Measurements from ENCODE around the gene GSTT4. TPM values are rescaled to one million over a fixed set of nuclear protein-coding genes. Genes with fewer than 3 reads are reported as not detected.
"Not testable (repeated sequence)": the region's sequence is repeated elsewhere in the genome, so short reads cannot be mapped to it uniquely, and the experiment has no call there.

Gene GSTT4
- total RNA-seq, 1 donor from 2014 or later: not detected

DNA sequence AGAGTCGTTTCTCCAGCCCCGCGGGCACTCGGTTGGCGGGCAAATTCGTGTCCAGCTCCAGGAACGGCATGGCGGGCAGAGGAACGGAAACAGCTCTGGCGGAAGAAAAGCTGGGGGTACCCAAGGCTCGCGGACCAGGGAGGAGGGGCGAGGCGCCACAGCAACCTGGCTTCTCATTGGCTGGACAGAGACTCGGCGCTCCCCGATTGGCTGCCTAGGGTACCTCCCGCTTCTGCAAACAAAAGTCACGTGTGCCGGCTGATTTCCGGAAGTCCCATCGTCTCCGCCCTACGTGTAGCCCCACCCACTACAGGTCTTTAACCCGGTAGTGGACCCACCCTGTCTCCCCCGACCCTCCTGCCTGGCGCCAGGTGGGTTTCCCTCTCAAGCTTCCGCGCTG, 30.9 kb downstream of the GSTT4 start, which contains the start of gene DDT:
DDT (minus strand) TSS at position 97 of the 400 bp plus-strand sequence; CDS start at position 70, 27 bp downstream.
- intact Hi-C loops (cut with micrococcal nuclease); H3K27ac Mint-ChIP-seq; H3K4me3 Mint-ChIP-seq; H3K27me3 Mint-ChIP-seq (ENCODE audit: insufficient read depth); DNase-seq (ENCODE audit: low spot score); H3K9me3 Mint-ChIP-seq: not testable (repeated sequence)
- Mint-ChIP-seq H3K36me3 (ENCODE audit: low read depth) (peaks cover 14% of the 10 kb centered on the region), H3K4me1 (ENCODE audit: low read depth) (peaks cover 20% of the 10 kb centered on the region)

DNA sequence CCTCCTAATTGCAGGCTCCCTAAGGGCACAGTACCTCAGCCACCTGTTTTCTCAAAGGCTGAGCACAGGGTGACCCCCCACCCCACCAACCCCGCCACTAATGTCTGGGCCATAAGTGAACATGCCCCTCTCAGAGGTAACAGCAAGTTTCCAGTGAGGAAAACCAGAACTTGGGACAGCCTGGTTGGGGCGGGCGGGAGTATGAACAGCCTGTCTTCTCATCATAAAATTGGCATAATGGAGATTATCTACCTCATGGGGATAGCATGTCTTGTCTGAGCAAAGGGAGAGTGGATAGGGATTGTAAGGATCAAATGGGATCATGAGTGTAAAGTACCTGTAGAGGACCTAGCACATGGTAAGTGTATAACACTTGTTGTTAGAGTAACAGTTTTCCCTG, 33.3 kb downstream of the GSTT4 start:
- H3K27me3 Mint-ChIP-seq (ENCODE audit: insufficient read depth); H3K9me3 Mint-ChIP-seq; DNase-seq (ENCODE audit: low spot score); intact Hi-C loops (cut with micrococcal nuclease); H3K27ac Mint-ChIP-seq: not testable (repeated sequence)
- Mint-ChIP-seq H3K4me1 (ENCODE audit: low read depth) (peaks cover 25% of the 10 kb centered on the region), H3K4me3 (peak overlapping the region; percentile 51), H3K36me3 (ENCODE audit: low read depth) (peaks cover 16% of the 10 kb centered on the region)

GRCh38 chr22:23970816-23971486, 34.3 kb downstream of the GSTT4 start:
- Mint-ChIP-seq H3K27me3 (ENCODE audit: insufficient read depth) (no peaks in the 10 kb centered on the region), H3K27ac (no peak overlapping the region), H3K36me3 (ENCODE audit: low read depth) (peaks cover 16% of the 10 kb centered on the region), H3K4me3 (peak overlapping the region; percentile 2), H3K4me1 (ENCODE audit: low read depth) (peaks cover 25% of the 10 kb centered on the region), H3K9me3 (no peaks in the 10 kb centered on the region)
- no peak for DNase-seq (ENCODE audit: low spot score)
- intact Hi-C loops (cut with micrococcal nuclease): no loop called here

DNA sequence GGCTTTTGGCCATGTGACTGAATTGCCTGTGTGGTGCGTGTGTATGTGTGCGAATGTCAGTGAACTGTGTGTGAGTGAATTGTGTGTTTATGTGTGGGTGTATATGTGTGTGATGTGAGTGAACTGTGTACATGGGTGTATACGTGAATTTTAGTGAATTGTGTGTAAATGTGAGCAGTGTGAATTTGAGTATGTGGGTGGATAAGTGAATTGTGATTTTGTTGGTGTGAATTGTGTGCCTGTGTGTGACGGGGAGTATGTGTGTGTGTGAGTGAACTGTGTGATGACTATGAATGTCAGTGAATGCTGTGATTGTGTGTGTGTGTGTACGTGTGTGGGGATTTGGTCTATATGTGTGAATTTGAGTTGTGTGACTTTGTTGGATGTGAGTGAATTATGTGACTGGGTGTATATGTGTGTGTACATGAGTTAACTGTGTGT, 35.0 kb downstream of the GSTT4 start:
- peak overlapping the region; percentile 21 for H3K27ac Mint-ChIP-seq

GRCh38 chr22:23969071-23969470, 36.2 kb downstream of the GSTT4 start:
- Mint-ChIP-seq H3K36me3 (ENCODE audit: low read depth) (peaks cover 16% of the 10 kb centered on the region), H3K9me3 (no peaks in the 10 kb centered on the region), H3K27ac (peak overlapping the region; percentile 66), H3K27me3 (ENCODE audit: insufficient read depth) (no peaks in the 10 kb centered on the region), H3K4me1 (ENCODE audit: low read depth) (peaks cover 25% of the 10 kb centered on the region), H3K4me3 (peak overlapping the region; percentile 74)
- DNase-seq (ENCODE audit: low spot score): no peak
- intact Hi-C loops (cut with micrococcal nuclease): no loop called here

More for the DNA sequence above, 35.0 kb downstream of the GSTT4 start:
- Mint-ChIP-seq H3K9me3 (no peaks in the 10 kb centered on the region), H3K36me3 (ENCODE audit: low read depth) (peaks cover 16% of the 10 kb centered on the region), H3K4me3 (peak overlapping the region; percentile 2), H3K4me1 (ENCODE audit: low read depth) (peaks cover 25% of the 10 kb centered on the region), H3K27me3 (ENCODE audit: insufficient read depth) (no peaks in the 10 kb centered on the region)
- DNase-seq (ENCODE audit: low spot score): no peak
- intact Hi-C loops (cut with micrococcal nuclease): no loop called here

GRCh38 chr22:23966568-23966967, 38.7 kb downstream of the GSTT4 start, which contains the start of gene DDTL:
Gene DDTL (plus strand): TSS chr22:23966888. CDS start chr22:23966915, 27 bp downstream.
- intact Hi-C loops (cut with micrococcal nuclease); H3K27me3 Mint-ChIP-seq (ENCODE audit: insufficient read depth); H3K9me3 Mint-ChIP-seq; DNase-seq (ENCODE audit: low spot score); H3K4me3 Mint-ChIP-seq; H3K27ac Mint-ChIP-seq: not testable (repeated sequence)
- Mint-ChIP-seq H3K4me1 (ENCODE audit: low read depth) (peaks cover 25% of the 10 kb centered on the region), H3K36me3 (ENCODE audit: low read depth) (peaks cover 16% of the 10 kb centered on the region)

DNA sequence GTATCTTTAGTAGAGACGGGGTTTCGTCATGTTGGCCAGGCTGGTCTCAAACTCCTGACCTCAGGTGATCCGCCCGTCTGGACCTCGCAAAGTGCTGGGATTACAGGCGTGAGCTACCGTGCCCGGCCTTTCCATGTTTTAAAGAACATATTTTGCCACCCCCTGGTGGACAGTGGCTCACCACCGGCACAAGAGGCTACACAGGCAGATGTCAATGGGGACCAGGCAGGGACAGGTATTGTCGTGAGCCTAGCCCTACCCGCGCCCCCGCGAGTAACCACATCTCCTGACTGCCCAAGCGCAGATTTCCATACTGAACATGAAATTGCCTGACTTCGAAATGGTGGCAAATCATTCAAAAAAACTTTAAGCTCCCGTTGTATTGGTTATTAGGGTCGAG, 39.2 kb downstream of the GSTT4 start:
- Mint-ChIP-seq H3K4me1 (ENCODE audit: low read depth) (peaks cover 21% of the 10 kb centered on the region), H3K36me3 (ENCODE audit: low read depth) (peaks cover 13% of the 10 kb centered on the region)
- DNase-seq (ENCODE audit: low spot score); intact Hi-C loops (cut with micrococcal nuclease); H3K9me3 Mint-ChIP-seq; H3K27me3 Mint-ChIP-seq (ENCODE audit: insufficient read depth); H3K27ac Mint-ChIP-seq; H3K4me3 Mint-ChIP-seq: not testable (repeated sequence)

GRCh38 chr22:23961084-23961771, 44.0 kb downstream of the GSTT4 start, which contains the start of gene GSTT2B:
Gene GSTT2B (minus strand): TSS chr22:23961195. CDS start chr22:23961131, 64 bp downstream.
- intact Hi-C loops (cut with micrococcal nuclease); H3K4me3 Mint-ChIP-seq; DNase-seq (ENCODE audit: low spot score); H3K9me3 Mint-ChIP-seq; H3K27me3 Mint-ChIP-seq (ENCODE audit: insufficient read depth); H3K27ac Mint-ChIP-seq; H3K4me1 Mint-ChIP-seq (ENCODE audit: low read depth); H3K36me3 Mint-ChIP-seq (ENCODE audit: low read depth): not testable (repeated sequence)

GRCh38 chr22:23956301-23956900, 48.9 kb downstream of the GSTT4 start:
- peak overlapping the region; percentile 36 for H3K27ac Mint-ChIP-seq
- not testable (repeated sequence) for H3K9me3 Mint-ChIP-seq; H3K4me3 Mint-ChIP-seq; H3K27me3 Mint-ChIP-seq (ENCODE audit: insufficient read depth); H3K4me1 Mint-ChIP-seq (ENCODE audit: low read depth); H3K36me3 Mint-ChIP-seq (ENCODE audit: low read depth)
- peak; percentile 72 for DNase-seq (ENCODE audit: low spot score)
- intact Hi-C loops (cut with micrococcal nuclease): loop anchor here (5.0 to 10.0 kb wide), 3 partner anchors 94 to 332 kb away; partner anchors contain the start of gene CHCHD10

DNA sequence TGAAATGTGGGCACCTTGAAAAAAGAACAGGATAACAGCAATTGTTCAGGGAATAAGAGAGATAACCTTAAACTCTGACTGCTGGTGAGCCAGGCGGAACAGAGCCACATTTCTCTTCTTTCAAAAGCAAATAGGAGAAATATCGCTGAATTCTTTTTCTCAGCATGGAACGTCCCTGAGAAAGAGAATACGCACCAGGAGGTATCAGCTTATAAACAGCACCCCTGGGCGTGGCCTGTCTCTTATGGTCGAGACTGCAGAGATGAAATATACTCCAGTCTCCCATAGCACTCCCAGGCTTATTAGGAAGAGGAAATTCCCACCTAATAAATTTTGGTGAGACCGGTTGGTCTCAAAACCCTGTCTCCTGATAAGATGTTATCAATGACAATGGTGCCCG, 49.4 kb downstream of the GSTT4 start:
- not testable (repeated sequence) for H3K4me3 Mint-ChIP-seq; DNase-seq (ENCODE audit: low spot score); H3K27me3 Mint-ChIP-seq (ENCODE audit: insufficient read depth); H3K9me3 Mint-ChIP-seq; H3K36me3 Mint-ChIP-seq (ENCODE audit: low read depth); H3K27ac Mint-ChIP-seq; H3K4me1 Mint-ChIP-seq (ENCODE audit: low read depth)
- intact Hi-C loops (cut with micrococcal nuclease): loop anchor here (5.0 to 10.0 kb wide), 3 partner anchors 94 to 331 kb away; partner anchors contain the start of gene CHCHD10

DNA sequence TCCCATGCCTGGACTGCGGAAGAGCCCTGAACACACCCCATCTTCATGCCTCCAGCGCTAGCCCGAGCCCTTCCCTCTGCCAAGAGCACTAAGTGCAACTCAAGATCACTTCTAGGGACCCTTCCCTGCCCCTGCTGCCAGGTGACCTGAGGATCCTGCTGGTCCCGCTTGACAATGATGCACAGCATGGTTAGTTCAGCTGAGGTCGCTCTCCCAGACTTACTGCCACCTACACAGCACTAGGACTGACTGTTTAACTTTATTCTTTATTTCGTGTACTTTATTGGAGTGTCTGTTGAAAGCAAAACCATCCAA, 50.3 kb downstream of the GSTT4 start:
- not testable (repeated sequence) for DNase-seq (ENCODE audit: low spot score); H3K36me3 Mint-ChIP-seq (ENCODE audit: low read depth); H3K27ac Mint-ChIP-seq; H3K27me3 Mint-ChIP-seq (ENCODE audit: insufficient read depth); H3K4me1 Mint-ChIP-seq (ENCODE audit: low read depth); H3K9me3 Mint-ChIP-seq; H3K4me3 Mint-ChIP-seq
- intact Hi-C loops (cut with micrococcal nuclease): loop anchor here (5.0 to 10.0 kb wide), 3 partner anchors 93 to 330 kb away; partner anchors contain the start of gene CHCHD10

DNA sequence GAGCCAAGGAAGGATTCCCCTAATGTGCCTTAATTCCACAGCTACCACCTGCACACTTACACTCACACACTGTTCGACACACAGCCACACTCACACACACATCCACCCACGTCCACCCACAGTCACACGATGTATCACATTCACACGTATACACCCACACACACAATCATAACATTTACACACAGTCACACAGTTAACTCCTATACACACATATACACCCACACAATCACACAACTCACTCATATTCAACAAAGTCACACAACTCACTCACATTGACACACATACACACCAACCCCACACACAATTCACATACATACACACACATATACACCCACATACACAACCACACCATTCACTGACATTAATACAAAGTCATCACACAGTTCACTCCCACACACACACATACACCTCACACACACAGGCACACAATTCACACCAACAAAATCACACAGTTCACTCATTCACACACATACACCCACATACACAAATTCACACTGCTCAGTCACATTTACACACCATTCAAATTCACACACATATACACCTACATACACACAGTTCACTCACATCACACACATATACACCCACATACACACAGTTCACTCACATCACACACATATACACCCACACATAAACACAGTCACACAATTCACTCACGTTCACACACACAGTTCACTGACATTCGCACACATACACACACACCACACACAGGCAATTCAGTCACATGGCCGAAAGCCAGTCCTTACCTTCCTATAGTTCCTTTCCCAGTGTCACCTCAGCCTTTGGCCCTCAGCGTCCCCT, 50.9 kb downstream of the GSTT4 start:
- H3K4me1 Mint-ChIP-seq (ENCODE audit: low read depth); H3K9me3 Mint-ChIP-seq; DNase-seq (ENCODE audit: low spot score); H3K27me3 Mint-ChIP-seq (ENCODE audit: insufficient read depth); H3K36me3 Mint-ChIP-seq (ENCODE audit: low read depth); H3K4me3 Mint-ChIP-seq: not testable (repeated sequence)
- H3K27ac Mint-ChIP-seq: peak overlapping the region; percentile 4
- intact Hi-C loops (cut with micrococcal nuclease): loop anchor here (10.0 kb wide), 1 partner anchor 330 kb away; no protein-coding TSS in a partner anchor

Measured in activated T-helper 1 cell treated with anti-CD3 and anti-CD28 coated beads, Interleukin-12 subunit alpha, Interleukin-12 subunit beta, Interleukin-2, Interleukin-4 antibody, amounts not matched to agents 30 ng/mL and 10 ng/mL and 1 ng/mL, durations not matched to agents 14 hours and 24 hours and 36 hours (primary cell).